NT2/D1 (cell line): ENCODE results near the gene COL9A3.

Experiments used
- SUZ12 ChIP-seq: IDR thresholded peaks from 2 replicates; pipeline ENCODE4 v1.6.1; 2011; ENCODE audit not compliant: insufficient read length, insufficient read depth; ENCODE audit errors: extremely low read depth
- YY1 ChIP-seq: IDR thresholded peaks from 2 replicates; pipeline ENCODE4 v1.6.1; 2011; ENCODE audit not compliant: insufficient read length, insufficient read depth
- ZNF274 ChIP-seq: IDR thresholded peaks from 2 replicates; pipeline ENCODE4 v1.6.1; 2011; ENCODE audit warnings: mild to moderate bottlenecking, low read depth, low read length

- no peak for TF ChIP-seq ZNF274
- no peak for TF ChIP-seq SUZ12
- TF ChIP-seq YY1, result no peak
Measured at GRCh38 chr20:62816031-62816883, 593 bp upstream of the COL9A3 start.
